B cell (primary cell): ENCODE results near the gene ATG7.

ENCODE experiments used
- EZH2 ChIP-seq: IDR thresholded peaks from 2 replicates; pipeline ENCODE4 v1.6.1; 2012; ENCODE audit warnings: borderline replicate concordance, low read depth, mild to moderate bottlenecking, moderate library complexity, low read length; ENCODE audit not compliant: insufficient read depth, poor library complexity, severe bottlenecking
- TF ChIP-seq, protein P1 (sequence below): fragments of 200-600 bp; IDR thresholded peaks from one replicate; pipeline ENCODE4 v1.8.0; 2022; ENCODE audit warnings: antibody characterized with exemption, mild to moderate bottlenecking

DNA sequence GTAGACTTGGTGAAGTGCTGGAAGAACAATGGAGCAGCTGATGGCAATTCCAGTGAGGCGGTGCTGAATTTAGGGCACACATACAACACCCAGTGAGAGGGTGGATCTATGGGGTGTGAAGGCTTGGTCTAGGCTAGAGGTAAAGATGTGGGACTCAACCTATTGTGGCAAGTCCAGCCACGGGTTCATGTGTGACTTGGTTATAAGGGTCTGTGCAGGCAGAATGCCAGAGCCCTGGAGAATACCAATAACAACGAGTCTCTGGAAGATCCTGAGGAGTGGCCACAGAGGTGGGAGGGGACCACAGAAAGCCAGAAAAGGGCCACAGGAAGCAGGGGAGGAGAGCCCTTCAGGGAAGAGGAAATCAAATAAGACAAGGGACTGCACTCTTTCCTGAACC is 316.6 kb downstream of the ATG7 start:
- TF ChIP-seq EZH2: no peak
- TF ChIP-seq, protein P1, sequence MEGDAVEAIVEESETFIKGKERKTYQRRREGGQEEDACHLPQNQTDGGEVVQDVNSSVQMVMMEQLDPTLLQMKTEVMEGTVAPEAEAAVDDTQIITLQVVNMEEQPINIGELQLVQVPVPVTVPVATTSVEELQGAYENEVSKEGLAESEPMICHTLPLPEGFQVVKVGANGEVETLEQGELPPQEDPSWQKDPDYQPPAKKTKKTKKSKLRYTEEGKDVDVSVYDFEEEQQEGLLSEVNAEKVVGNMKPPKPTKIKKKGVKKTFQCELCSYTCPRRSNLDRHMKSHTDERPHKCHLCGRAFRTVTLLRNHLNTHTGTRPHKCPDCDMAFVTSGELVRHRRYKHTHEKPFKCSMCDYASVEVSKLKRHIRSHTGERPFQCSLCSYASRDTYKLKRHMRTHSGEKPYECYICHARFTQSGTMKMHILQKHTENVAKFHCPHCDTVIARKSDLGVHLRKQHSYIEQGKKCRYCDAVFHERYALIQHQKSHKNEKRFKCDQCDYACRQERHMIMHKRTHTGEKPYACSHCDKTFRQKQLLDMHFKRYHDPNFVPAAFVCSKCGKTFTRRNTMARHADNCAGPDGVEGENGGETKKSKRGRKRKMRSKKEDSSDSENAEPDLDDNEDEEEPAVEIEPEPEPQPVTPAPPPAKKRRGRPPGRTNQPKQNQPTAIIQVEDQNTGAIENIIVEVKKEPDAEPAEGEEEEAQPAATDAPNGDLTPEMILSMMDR: no peak
